NCI-H1694 treated with DMSO at 0.1 percent for 48 hours (cell line): ENCODE data around the gene TIAL1.
A peak's percentile ranks its signal among the peaks of the same experiment; 100 is the strongest.
"Not testable (repeated sequence)": the region's sequence is repeated elsewhere in the genome, so short reads cannot be mapped to it uniquely, and the experiment has no call there.

Experiments
- DNase-seq: peaks from one replicate; lab custom pipeline; 2025; lab: John Stamatoyannopoulos, UW

TIAL1 gene

GRCh38 chr10:119549247-119549999, 47.3 kb downstream of the TIAL1 start:
- no peak for DNase-seq

DNA sequence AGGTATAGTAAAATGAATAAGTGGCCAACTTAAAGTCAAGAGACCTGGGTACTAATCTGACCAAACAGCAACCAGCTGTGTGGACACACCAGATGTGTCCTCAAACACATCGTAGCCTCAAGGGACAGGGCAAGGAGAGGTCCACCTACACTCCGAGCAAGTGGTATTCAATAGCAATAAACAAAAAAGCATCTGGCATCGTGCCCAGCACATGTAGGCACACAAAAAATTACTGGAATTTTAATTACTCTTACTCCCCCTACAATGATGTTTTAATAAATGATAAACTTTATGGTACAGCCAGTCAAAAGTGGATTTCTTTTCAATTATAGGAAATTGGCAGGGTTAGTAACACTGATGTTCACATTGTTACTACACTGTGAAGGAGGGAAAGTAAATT, 50.8 kb downstream of the TIAL1 start:
- no peak for DNase-seq

GRCh38 chr10:119545310-119545709, 51.5 kb downstream of the TIAL1 start:
- DNase-seq: no peak

GRCh38 chr10:119543814-119544642, 52.7 kb downstream of the TIAL1 start:
- DNase-seq: no peak

DNA sequence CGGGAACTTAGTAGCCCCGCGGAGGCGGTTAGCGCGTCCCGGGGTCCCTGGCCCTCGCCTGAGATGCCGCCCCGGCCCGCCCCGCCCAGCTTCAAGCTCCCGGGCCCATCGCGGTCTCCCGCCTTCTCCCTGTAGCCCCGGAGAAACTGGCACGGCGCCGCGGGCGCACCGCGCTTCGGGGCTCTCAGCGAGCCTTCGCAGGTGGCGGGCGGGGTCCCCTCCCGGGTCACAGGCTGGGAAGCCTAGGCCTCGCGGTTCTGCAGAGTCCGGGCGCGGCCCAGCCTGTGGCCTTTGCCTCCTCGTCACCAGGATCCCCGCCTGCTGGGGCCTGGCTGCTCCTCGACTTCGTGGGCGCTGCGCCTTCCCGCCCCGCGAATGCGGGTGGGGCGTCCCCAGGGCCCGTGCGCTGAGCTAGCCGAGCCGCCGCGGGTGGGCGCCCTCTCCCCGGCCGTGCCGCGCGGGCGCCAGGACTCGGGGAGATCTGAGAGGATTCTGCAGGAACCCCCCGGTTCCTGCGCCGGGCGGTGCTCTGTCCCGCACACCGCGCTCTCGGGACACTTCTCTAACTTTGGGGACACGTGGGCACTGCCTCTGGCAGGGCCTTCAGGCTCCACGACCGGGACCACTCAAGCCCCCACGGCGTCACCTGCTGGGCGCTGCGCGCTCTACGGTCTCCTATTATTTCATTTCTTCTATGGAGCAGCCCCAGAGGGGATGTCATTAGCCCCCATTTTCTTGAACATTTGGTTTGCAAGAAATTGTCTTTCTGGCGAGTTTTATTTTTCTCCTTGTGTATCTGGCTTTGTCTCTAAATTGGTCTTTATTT, 53.6 kb downstream of the TIAL1 start:
- peak; percentile 24 for DNase-seq

DNA sequence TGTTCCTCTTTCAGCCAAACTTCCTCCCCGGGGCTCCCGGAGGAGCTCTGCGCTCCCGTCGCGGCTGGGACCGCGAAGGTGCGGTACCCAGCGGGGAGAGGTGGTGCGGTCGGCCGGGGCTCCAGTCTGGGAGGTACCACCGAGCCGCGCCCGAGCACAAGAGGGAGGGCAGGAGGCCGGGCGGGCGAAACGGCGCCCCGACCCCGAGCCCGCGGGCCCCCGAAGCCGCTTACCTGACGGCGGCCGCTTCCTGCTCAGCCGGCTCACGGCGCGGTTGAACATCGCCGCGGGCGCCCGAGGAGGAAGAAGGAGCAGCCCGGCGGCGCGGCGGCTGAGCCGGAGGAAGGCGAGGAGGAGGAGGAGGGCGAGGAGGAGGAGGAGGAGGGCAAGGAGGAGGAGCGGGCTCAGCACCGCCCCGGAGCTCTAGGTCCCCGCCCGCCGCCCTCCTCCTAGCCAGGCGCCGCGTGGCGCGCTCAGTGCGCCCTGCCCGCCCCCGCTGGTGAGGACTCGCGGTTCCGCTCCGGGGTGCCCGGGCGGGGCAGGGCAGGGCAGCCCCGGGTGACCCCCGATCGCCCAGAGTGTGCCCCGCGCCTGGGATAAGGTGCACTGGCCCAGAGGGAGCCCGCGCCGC, 54.3 kb downstream of the TIAL1 start, which contains the start of gene RGS10:
Gene RGS10, minus strand, starts transcription at position 363 of the 631 bp plus-strand sequence. Its CDS starts 81 bp downstream, at position 282.
- DNase-seq: no peak

GRCh38 chr10:119541459-119542356, 55.1 kb downstream of the TIAL1 start:
- DNase-seq: no peak

DNA sequence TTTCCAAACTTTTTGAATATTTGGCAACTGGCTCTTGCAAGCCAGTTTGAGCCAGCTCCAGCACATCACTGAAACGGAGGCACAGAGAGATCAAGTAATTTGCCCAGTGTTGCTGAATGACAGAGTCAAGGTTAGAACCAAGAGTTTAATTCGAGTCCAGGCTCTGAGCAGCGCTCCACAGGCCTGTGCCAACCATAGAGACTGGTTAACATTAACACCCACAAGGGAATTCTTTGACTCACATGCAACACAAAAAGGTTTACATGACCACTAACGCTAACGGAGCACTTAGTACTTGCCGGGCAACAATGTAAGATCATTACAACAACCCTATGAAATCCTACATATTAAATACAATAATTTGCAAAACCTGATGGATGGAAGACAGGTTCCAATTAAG, 55.7 kb downstream of the TIAL1 start:
- no peak for DNase-seq

DNA sequence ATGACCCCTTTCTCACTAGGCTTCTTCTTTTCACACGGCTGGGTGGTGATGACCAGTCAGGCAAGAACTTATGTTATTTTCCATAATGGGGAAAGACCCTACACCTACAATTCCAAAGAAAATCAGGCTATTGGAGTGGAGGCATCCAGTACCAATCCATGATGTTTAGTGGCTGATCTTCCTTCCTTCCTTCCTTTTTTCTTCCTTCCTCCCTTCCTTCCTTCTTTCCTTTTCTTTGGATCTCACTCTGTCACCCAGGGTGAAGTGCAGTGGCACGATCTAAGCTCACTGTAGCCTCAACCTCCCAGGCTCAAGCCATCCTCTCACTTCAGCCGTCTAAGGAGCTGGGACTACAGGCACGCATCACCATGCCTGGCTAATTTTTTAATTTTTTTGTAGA, 56.7 kb downstream of the TIAL1 start:
- no peak for DNase-seq

- no peak for DNase-seq
These were observed 57.4 kb downstream of the TIAL1 start for GRCh38 chr10:119539359-119539825.

DNA sequence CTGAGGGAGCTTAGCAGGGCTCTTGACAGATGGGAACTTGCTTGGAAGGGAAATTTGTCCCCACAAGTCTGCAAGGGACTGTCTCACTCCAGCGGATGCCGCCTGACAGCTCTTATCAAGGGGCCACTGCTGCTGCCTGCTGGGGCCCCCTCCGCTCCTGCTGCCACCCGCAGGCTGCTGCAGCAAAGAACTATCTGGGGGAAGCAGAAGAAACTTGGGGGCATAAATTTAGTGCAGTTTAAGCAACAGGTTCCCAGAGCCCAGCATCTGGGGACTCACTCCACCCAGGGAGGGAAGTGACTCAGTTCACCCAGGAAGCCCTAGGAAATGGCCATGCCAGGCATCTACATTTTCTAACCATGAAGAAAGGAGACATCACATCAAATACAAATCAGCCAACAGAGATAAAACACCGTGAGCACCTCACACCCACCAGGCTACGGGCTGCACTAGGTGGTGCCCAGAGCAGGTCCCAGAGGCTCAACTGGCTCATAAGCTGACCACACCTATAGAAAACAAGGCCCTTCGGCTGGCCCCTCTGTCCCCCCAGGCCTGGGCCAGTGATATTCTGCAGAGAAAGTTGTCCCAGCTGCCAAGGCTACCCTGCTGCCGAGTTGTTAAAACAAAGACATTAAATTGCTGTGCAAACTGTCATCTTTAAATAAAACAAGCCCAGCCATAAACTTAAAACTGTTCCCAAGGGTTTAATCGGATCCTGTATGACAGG, 58.0 kb downstream of the TIAL1 start:
- DNase-seq: no peak

GRCh38 chr10:119537953-119538630, 58.7 kb downstream of the TIAL1 start:
- DNase-seq: no peak

DNA sequence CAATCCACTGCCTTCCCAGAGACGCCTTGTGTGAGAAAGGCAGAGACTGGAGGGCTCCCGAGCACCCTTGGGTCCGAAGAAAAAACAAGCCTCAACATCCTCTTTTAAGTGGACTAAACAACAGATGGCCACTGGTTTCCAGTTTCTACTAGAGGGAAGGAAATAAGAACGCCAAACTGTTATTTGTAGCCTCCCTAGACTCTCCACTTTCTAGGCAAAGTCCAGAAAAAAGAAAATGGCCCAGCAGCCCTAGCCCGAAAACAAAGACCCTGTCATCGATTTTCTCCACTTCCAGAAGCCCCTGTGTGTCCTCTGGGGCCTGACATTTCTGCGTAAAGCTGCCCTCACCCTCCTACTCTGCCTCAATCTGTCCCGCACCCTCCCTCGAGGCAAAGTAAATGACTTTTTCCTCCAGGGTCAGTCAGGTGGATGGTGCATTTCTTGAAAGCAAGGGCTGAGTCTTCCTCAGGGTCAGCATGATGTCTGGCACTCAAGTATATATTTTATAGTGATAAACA, 60.2 kb downstream of the TIAL1 start:
- no peak for DNase-seq

- no peak for DNase-seq
These were observed 60.8 kb downstream of the TIAL1 start for GRCh38 chr10:119535837-119536507.

DNA sequence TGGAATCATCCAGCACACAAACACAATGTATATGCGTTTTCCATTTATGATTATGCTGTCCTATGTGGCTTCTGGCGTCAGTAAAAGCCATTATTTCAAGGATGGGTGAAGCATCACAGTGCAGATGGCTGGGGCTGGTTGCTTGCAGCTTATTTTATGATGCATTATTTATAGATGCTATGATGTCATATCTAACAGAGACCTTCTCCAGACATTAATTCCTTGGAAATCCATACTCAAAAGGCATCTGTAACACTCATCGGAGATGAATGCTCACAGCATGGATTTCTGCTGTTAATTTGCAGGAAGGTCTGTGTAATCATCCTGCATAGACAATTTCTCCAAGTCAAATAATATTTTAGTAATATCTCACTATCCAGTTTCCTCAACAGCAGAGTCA, 61.5 kb downstream of the TIAL1 start:
- no peak for DNase-seq

DNA sequence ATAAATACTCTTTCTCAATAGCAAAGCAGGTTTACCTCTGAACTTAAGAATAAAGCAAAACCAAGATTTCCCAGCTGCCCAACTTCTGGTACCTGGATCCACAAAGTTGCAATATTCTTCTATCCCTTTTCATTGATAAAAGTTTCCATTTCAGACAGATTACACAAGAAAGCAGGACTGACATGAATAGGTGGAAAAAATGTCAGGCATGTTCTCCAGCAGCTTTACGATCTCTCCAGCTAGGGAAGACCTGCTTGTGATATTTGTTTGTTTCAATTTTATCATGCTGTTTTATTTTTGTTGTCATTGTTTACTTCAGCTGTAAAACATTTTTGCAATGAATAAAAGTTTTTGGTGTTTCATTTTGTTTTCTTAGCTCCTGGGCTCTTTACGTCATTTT, 63.3 kb downstream of the TIAL1 start:
- DNase-seq: no peak

DNA sequence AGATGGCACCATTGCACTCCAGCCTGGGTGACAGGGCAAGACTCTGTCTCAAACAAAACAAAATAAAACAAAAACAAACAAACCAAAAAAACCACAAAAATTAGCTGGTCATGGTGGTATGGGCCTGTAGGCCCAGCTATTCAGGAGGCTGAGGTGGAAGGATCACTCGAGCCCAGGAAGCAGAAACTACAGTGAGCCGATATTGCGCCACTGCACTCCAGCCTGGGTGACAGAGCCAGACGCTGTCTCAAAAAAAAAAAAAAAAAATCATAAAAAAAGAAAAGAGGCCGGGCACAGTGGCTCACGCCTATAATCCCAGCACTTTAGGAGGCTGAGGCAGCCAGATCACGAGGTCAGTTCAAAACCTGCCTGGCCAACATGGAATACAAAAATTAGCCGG, 64.0 kb downstream of the TIAL1 start:
- DNase-seq: not testable (repeated sequence)

DNA sequence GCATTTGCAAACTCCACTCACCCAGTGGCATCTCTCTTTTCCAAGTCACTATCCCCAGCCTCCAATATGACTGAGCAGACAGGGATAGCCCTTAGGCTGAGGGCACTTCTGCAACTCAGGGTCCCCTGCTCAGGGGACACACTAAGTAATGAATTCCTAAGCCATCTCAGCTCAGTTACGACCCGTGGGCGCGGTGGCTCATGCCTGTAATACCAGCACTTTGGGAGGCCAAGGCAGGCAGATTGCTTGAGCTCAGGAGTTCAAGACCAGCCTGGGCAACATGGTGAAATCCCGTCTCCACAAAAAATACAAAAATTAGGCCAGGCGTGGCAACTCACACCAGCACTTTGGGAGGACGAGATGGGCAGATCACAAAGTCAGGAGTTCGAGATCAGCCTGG, 64.5 kb downstream of the TIAL1 start:
- not testable (repeated sequence) for DNase-seq

DNA sequence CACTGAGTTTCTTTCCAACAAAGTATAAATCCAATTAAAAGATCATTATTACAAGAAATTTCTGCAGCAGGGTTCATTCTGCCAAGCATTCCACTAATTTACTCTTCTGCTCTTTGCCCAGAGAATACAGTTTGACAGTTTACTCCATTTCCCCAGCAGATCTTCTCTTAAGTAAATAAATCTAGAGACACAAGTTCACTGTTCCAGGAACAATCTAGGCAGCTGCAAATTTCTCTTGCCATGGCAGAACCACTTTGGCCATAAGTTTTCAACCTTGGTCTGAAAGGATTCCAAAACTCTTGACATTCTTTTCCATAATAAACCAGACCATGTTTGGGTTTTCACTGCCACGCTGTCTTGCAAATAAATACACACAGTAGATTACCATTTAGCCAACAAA, 65.7 kb downstream of the TIAL1 start:
- no peak for DNase-seq
